ENCODE results near the gene CLOCK.

The CLOCK gene

DNA sequence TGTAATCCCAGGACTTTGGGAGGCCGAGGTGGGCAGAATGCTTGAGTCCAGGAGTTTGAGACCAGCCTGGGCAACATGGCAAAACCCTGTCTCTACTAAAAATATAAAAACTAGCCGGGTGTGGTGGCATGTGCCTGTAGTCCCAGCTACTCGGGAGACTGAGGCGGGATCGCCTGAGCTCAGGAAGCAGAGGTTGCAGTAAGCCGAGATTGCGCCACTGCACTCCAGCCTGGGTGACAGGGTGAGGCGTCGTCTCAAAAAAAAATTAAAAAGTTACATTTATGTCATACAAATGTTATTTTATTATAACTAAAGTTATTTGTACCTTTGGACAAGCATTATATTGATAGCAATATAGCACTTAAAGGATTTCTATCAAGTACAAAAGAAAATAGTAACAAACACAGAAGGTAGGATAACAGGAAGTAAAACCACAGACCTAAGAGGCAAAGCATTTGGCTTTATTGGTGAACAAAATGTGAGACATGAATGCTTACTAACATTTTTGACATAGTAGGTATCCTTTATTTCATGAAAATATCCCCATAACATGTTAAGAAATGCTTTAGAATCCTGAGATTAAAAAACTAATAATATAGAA is 99.5 kb downstream of the CLOCK start (continued):
- TF ChIP-seq YY1 (tag by site-specific recombination; IDR thresholded peaks at IDR 0.05), result no peak
- TF ChIP-seq ZNF558 (tag by site-specific recombination; IDR thresholded peaks at IDR 0.05), result no peak
- no peak for TF ChIP-seq GLI2 (tag by site-specific recombination; IDR thresholded peaks at IDR 0.05; ENCODE audit: borderline replicate concordance, low read depth)
- TF ChIP-seq, protein P1, sequence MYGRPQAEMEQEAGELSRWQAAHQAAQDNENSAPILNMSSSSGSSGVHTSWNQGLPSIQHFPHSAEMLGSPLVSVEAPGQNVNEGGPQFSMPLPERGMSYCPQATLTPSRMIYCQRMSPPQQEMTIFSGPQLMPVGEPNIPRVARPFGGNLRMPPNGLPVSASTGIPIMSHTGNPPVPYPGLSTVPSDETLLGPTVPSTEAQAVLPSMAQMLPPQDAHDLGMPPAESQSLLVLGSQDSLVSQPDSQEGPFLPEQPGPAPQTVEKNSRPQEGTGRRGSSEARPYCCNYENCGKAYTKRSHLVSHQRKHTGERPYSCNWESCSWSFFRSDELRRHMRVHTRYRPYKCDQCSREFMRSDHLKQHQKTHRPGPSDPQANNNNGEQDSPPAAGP (tag by site-specific recombination; IDR thresholded peaks at IDR 0.05), result no peak
- no peak for TF ChIP-seq ZNF426 (tag by site-specific recombination; IDR thresholded peaks at IDR 0.05)
- no peak for TF ChIP-seq MZF1 (tag by site-specific recombination; IDR thresholded peaks at IDR 0.05; ENCODE audit: borderline replicate concordance)

DNA sequence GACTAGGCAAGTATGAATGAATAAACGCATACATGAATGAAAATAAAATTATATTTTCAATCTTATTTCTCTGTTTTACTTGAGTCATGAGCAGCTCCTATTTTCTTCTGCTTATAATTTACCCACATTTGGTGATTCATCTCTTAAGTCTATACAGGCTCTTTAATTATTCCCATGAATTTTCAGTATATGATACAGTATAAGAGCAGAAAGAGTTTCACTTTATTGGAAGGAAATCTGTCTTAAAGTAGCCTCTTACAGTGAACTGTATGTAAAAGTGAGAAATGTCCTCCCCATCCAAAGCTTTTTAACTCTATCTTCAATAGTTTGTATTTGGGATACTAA is 100.2 kb downstream of the CLOCK start:
- TF ChIP-seq ZNF747 (tag by site-specific recombination; IDR thresholded peaks at IDR 0.05) (no peak), ZNF335 (tag by site-specific recombination; conservative IDR thresholded peaks at IDR 0.05) (no peak), ZNF239 (tag by site-specific recombination; IDR thresholded peaks at IDR 0.05) (no peak)
- TF ChIP-seq, protein P2, sequence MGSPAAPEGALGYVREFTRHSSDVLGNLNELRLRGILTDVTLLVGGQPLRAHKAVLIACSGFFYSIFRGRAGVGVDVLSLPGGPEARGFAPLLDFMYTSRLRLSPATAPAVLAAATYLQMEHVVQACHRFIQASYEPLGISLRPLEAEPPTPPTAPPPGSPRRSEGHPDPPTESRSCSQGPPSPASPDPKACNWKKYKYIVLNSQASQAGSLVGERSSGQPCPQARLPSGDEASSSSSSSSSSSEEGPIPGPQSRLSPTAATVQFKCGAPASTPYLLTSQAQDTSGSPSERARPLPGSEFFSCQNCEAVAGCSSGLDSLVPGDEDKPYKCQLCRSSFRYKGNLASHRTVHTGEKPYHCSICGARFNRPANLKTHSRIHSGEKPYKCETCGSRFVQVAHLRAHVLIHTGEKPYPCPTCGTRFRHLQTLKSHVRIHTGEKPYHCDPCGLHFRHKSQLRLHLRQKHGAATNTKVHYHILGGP (tag by site-specific recombination; IDR thresholded peaks at IDR 0.05), result no peak
- peaks cover 5 to 71% of the 10 kb centered on the region in 2 experiments; a peak in 2 of 3 replicates for H3K36me3 ChIP-seq (ENCODE audit: control insufficient read depth in 2 of 2, insufficient read depth in 1 of 2, low read length in 2 of 2)
- no peaks in the 10 kb centered on the region for H3K9me3 ChIP-seq (ENCODE audit: control insufficient read depth, insufficient read depth, low read depth, low read length)
- no peak overlapping the region for H3K27ac ChIP-seq (ENCODE audit: extremely low read depth, low read depth, low read length)
- POLR2A ChIA-PET, result no interaction called here
- no peak overlapping the region for H3K4me3 ChIP-seq (ENCODE audit: low read depth, low read length)
- no peaks in the 10 kb centered on the region for H3K4me1 ChIP-seq (ENCODE audit: control insufficient read depth, insufficient read depth, low read length)
- CTCF ChIA-PET, result interaction anchor here (0.7 kb wide), 2 partner anchors 73 to 193 kb away, joined by 3 read pairs; no protein-coding TSS in a partner anchor

DNA sequence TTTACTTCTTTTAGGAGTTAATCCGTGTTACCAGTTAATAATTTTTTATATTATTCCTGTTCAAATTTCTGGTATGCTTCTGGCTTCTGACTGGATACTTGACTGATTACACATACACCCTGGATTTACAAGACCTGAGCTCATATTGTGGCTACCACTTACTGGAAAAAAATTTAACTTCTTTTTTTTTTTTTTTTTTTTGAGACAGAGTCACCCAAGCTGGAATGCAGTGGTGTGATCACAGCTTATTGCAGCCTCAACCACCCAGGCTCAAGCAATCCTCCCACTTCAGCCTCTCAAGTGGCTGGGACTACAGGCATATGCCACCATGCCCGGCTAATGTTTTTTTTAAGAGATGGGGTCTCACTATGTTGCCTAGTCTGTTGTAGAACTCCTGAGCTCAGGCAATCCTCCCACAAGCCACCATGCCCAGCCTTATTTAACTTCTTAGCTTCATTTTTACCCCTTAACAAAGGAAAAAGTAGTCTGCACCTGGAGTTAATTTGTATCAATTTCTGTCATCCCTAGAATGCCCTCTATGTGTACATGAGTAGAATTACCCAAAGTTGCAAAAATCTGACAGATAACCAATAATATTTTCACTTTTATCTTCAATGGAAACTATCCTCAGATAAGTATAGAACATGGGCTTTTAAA is 100.7 kb downstream of the CLOCK start:
- ChIA-PET CTCF (interaction anchor here (0.7 to 1.2 kb wide), 4 partner anchors 73 to 421 kb away, joined by 3 read pairs; no protein-coding TSS in a partner anchor), POLR2A (interaction anchor here (0.6 to 0.7 kb wide), 2 partner anchors 32 to 54 kb away, joined by 3 read pairs; no protein-coding TSS in a partner anchor)
- no peaks in the 10 kb centered on the region for H3K9me3 ChIP-seq (ENCODE audit: control insufficient read depth, insufficient read depth, low read depth, low read length)
- H3K4me1 ChIP-seq (ENCODE audit: control insufficient read depth, insufficient read depth, low read length), result no peaks in the 10 kb centered on the region
- no peak overlapping the region for H3K4me3 ChIP-seq (ENCODE audit: low read depth, low read length)
- H3K27ac ChIP-seq (ENCODE audit: extremely low read depth, low read depth, low read length), result no peak overlapping the region
- H3K36me3 ChIP-seq (ENCODE audit: control insufficient read depth in 2 of 2, insufficient read depth in 1 of 2, low read length in 2 of 2), result peaks cover 5 to 73% of the 10 kb centered on the region in 2 experiments; a peak in 2 of 3 replicates
- TF ChIP-seq SALL2 (tag by site-specific recombination; IDR thresholded peaks at IDR 0.05; ENCODE audit: borderline replicate concordance), result no peak
- no peak for TF ChIP-seq ZNF155 (tag by site-specific recombination; IDR thresholded peaks at IDR 0.05)
- no peak for TF ChIP-seq ZNF138 (tag by site-specific recombination; IDR thresholded peaks at IDR 0.05; ENCODE audit: borderline replicate concordance)
- TF ChIP-seq ZNF223 (tag by site-specific recombination; IDR thresholded peaks at IDR 0.05), result no peak
- no peak for TF ChIP-seq ZNF121 (tag by site-specific recombination; IDR thresholded peaks at IDR 0.05)
- TF ChIP-seq ZNF114 (tag by site-specific recombination; IDR thresholded peaks at IDR 0.05), result no peak
- no peak for TF ChIP-seq ZNF747 (tag by site-specific recombination; IDR thresholded peaks at IDR 0.05)
- TF ChIP-seq RBAK (tag by site-specific recombination; IDR thresholded peaks at IDR 0.05), result no peak
- TF ChIP-seq, protein P3, sequence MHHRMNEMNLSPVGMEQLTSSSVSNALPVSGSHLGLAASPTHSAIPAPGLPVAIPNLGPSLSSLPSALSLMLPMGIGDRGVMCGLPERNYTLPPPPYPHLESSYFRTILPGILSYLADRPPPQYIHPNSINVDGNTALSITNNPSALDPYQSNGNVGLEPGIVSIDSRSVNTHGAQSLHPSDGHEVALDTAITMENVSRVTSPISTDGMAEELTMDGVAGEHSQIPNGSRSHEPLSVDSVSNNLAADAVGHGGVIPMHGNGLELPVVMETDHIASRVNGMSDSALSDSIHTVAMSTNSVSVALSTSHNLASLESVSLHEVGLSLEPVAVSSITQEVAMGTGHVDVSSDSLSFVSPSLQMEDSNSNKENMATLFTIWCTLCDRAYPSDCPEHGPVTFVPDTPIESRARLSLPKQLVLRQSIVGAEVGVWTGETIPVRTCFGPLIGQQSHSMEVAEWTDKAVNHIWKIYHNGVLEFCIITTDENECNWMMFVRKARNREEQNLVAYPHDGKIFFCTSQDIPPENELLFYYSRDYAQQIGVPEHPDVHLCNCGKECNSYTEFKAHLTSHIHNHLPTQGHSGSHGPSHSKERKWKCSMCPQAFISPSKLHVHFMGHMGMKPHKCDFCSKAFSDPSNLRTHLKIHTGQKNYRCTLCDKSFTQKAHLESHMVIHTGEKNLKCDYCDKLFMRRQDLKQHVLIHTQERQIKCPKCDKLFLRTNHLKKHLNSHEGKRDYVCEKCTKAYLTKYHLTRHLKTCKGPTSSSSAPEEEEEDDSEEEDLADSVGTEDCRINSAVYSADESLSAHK (tag by site-specific recombination; IDR thresholded peaks at IDR 0.05), result no peak
- no peak for TF ChIP-seq ZXDB (tag by site-specific recombination; IDR thresholded peaks at IDR 0.05)
- no peak for TF ChIP-seq TCF7L2 (IDR thresholded peaks at IDR 0.05; ENCODE audit: borderline replicate concordance, low read depth, low read length)
- no peak for TF ChIP-seq ZNF350 (tag by site-specific recombination; IDR thresholded peaks at IDR 0.05)
- TF ChIP-seq ZNF133 (tag by site-specific recombination; IDR thresholded peaks at IDR 0.05), result no peak
- no peak for TF ChIP-seq ZNF76 (tag by site-specific recombination; IDR thresholded peaks at IDR 0.05; ENCODE audit: borderline replicate concordance, low read depth)
- TF ChIP-seq, protein P4, sequence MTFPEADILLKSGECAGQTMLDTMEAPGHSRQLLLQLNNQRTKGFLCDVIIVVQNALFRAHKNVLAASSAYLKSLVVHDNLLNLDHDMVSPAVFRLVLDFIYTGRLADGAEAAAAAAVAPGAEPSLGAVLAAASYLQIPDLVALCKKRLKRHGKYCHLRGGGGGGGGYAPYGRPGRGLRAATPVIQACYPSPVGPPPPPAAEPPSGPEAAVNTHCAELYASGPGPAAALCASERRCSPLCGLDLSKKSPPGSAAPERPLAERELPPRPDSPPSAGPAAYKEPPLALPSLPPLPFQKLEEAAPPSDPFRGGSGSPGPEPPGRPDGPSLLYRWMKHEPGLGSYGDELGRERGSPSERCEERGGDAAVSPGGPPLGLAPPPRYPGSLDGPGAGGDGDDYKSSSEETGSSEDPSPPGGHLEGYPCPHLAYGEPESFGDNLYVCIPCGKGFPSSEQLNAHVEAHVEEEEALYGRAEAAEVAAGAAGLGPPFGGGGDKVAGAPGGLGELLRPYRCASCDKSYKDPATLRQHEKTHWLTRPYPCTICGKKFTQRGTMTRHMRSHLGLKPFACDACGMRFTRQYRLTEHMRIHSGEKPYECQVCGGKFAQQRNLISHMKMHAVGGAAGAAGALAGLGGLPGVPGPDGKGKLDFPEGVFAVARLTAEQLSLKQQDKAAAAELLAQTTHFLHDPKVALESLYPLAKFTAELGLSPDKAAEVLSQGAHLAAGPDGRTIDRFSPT (tag by site-specific recombination; IDR thresholded peaks at IDR 0.05), result no peak

Measured in HEK293 (cell line).